AG09319 (cell line): Measurements from ENCODE around the gene TMEM220.
A peak's percentile ranks its signal among the peaks of the same experiment; 100 is the strongest.

ENCODE experiments used
- DNase-seq: peaks from one replicate; pipeline ENCODE4 v3.0.0-alpha.2; 2010; ENCODE audit warnings: low read depth; ENCODE audit errors: extremely low read depth
- CTCF ChIP-seq: IDR thresholded peaks from 2 replicates; pipeline ENCODE4 v1.5.1; 2011; ENCODE audit warnings: low read depth, mild to moderate bottlenecking, inconsistent platforms, low read length, moderate library complexity

The TMEM220 gene

DNA sequence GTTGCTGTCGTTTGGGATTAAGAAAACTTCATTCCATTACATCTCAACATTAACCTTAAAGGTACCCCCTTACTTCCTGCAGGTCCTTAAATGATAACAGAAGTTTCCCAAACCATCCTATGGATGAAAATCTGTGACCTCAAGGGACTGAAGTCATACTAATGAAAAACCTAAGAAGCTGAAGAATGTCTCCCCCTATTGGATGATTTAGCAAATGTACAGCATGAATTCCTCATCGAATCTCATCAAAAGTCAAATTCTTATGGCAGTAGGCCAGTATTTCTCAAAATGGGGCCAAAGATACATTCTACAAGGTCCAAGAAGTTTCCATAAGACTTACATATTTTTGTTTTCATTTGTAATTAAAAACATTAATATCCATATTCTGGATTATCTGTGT is 46.0 kb downstream of the TMEM220 start:
- DNase-seq, result no peak
- TF ChIP-seq CTCF, result peak; percentile 36

DNA sequence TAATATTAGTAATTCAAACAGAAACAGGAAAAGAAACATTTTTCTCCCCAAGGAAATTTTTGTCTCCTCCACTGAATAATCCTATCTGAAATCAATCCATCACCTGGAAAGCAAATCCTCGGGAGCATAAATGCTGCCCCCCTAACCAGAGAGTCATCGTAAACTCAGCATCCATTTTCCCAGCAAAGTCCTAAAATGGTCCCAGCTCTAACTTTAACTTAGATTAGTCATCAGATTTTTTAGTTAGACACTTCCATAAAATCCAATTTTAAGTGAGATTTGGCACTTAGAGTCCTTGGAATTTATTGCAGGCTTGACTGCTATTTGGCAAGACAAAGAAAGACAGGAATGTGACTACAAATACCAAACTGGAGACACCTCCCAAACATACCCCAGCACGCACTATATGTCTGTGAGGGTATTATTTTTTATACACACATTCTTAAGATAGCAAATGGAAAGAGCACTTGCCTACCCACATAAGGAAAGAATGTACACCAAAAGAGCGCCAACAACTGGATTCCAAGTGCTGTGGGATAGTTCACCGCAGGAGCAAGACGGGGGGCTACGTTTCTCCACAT is 47.9 kb downstream of the TMEM220 start:
- no peak for TF ChIP-seq CTCF
- DNase-seq, result no peak

GRCh38 chr17:10674704-10675103 is 55.1 kb downstream of the TMEM220 start:
- no peak for DNase-seq

DNA sequence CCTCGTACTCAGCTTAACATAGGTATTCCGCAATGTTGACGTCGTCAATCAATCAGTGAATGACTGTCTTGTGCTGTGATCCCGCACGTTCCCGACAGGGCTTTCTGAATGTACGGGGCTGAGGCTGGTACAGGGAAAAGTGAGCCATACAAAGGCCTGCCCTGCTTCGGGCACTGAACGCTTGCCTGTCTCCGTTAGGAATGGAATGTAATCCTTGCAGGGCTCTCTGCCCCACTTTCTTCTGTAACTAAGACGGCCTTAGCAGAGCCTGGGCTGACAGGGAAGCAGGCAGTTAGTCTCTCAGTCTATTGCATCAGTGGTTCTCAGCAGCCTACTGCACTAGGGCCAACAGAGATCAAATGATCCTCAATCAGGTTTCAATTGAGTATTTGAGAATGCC is 56.5 kb downstream of the TMEM220 start:
- no peak for TF ChIP-seq CTCF

More at GRCh38 chr17:10674704-10675103, 55.1 kb downstream of the TMEM220 start:
- no peak for TF ChIP-seq CTCF

DNA sequence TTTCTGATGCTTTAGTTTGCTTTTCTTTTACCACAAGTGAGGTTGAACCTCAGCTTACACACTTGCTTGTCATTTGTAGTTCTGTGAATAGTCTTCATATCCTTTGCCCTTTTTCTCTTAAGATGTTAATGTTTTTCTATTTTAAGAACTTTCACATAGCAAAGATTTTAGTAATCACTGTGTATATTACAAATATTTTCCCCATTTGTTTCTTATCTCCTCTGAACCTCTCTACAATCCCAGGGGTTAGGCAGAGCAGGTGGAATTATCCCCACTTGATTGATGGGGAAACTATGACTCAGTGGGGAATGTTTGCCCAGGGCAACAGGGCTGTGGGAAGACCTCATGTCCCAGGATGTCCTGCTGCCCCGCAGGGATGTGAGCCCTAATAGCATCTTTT is 61.0 kb downstream of the TMEM220 start:
- DNase-seq, result no peak
- TF ChIP-seq CTCF, result no peak

More for the DNA sequence above, 56.5 kb downstream of the TMEM220 start:
- DNase-seq, result no peak

DNA sequence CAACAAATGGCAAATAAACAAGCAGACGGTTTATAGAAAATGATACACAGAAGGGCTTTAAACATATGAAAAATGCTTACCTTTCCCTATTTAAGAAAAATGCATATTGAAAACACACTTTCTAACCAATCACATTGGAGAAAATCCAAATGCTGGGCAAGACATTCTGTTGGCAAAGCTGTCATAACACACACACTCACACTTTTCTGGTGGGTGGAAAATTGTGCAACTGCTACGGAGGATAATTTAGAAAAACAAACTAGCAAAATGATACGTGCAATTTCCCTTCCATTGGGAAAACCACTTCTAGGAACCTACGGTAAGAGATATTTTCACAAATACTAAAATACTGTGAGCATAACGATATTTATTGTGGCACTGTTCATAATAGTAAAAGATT is 62.9 kb downstream of the TMEM220 start:
- no peak for DNase-seq
- TF ChIP-seq CTCF, result no peak

DNA sequence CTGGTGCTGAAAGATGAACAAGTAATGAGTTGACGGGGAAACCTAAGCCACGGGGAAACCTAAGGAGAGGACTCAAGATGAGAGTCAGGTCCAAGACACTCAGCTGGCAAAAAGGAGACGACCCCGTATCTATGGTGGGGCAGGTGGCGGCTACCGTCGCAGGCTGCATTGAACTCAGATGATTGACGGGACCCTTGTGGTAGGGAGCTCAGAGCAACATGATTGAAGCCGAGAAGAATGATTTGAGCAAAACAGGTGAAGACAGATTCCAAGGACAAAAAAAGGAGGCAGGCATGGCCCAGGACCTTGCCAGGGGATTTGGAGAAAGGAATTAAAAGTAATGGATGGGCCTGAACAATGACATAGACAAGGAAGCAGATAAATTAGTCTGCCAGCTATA is 65.3 kb downstream of the TMEM220 start:
- no peak for TF ChIP-seq CTCF
- DNase-seq, result no peak
